GM13977 (cell line): ENCODE measurements around the gene DNAH2.

Experiments
- DNase-seq: peaks from one replicate; pipeline ENCODE4 v3.0.0; 2012; ENCODE audit warnings: low spot score
- in situ Hi-C: fragments of 300-500 bp; cut with MboI; formaldehyde crosslinking; loops from one replicate; pipeline ENCODE4 v1.12.0; 2022; ENCODE audit warnings: low sequenced_read_pairs, low pct_unique_long_range_greater_than_20kb, mixed read lengths, inconsistent platforms; ENCODE audit not compliant: unreplicated experiment
- TF ChIP-seq, protein P1 (sequence below): IDR thresholded peaks from 2 replicates; pipeline ENCODE4 v1.5.1; 2012; ENCODE audit warnings: mild to moderate bottlenecking, control low read depth; ENCODE audit not compliant: insufficient read depth; ENCODE audit errors: extremely low read depth, missing control alignments

The DNAH2 gene

DNA sequence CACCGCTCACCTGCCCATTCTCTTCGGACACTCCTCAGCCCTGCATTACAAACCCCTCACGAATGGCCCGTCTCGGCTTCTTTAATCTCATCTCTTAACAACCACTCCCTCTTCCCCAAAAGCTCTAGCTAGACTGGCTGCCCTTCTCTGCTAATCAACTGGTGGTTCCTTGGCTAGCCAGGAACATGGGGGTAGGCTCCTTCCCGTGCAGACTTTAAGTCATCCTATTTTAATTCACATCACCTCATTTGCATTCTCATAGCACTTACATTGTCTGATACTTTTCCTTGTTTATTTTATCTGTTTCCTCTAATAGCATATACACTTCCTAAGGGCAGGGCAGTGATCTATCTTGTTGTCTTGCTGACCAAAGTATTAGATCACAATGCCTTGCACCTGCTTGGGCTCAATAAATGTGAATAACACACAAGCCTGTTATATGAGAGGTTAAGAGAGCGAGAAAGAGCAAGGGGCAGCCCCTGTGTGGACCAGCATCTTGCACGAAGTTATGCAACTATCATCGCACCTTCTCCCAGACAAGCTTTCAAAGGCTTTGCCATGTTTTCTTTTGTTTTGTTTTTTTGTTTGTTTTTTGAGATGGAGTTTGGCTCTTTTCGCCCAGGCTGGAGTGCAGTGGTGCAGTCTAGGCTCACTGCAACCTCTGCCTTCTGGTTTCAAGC, 40.0 kb upstream of the DNAH2 start:
- TF ChIP-seq, protein P1, sequence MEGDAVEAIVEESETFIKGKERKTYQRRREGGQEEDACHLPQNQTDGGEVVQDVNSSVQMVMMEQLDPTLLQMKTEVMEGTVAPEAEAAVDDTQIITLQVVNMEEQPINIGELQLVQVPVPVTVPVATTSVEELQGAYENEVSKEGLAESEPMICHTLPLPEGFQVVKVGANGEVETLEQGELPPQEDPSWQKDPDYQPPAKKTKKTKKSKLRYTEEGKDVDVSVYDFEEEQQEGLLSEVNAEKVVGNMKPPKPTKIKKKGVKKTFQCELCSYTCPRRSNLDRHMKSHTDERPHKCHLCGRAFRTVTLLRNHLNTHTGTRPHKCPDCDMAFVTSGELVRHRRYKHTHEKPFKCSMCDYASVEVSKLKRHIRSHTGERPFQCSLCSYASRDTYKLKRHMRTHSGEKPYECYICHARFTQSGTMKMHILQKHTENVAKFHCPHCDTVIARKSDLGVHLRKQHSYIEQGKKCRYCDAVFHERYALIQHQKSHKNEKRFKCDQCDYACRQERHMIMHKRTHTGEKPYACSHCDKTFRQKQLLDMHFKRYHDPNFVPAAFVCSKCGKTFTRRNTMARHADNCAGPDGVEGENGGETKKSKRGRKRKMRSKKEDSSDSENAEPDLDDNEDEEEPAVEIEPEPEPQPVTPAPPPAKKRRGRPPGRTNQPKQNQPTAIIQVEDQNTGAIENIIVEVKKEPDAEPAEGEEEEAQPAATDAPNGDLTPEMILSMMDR = no peak
- in situ Hi-C loops = no loop called here
- DNase-seq = no peak

- in situ Hi-C loops = no loop called here
- DNase-seq = no peak
- TF ChIP-seq, protein P1 = no peak
Measured at GRCh38 chr17:7684851-7685532, 32.6 kb upstream of the DNAH2 start.

- TF ChIP-seq, protein P1 = no peak
Measured at GRCh38 chr17:7685533-7686221, 31.9 kb upstream of the DNAH2 start.

GRCh38 chr17:7686222-7687071, 31.1 kb upstream of the DNAH2 start:
- peak; percentile 76 for DNase-seq
- TF ChIP-seq, protein P1 = no peak
- in situ Hi-C loops = no loop called here

More at GRCh38 chr17:7685533-7686221, 31.9 kb upstream of the DNAH2 start:
- in situ Hi-C loops = no loop called here
- DNase-seq = peak; percentile 87

GRCh38 chr17:7687072-7687907, 30.3 kb upstream of the DNAH2 start, which contains the start of gene TP53:
Gene TP53 (minus strand): TSS chr17:7687490. CDS start chr17:7676594, 10,896 bp downstream.
- in situ Hi-C loops = no loop called here
- peak; percentile 82 for DNase-seq
- TF ChIP-seq, protein P1 = no peak
